ENCODE results near the gene ASRGL1.
A peak's percentile ranks its signal among the peaks of the same experiment; 100 is the strongest.
"Not testable (repeated sequence)": the region's sequence is repeated elsewhere in the genome, so short reads cannot be mapped to it uniquely, and the experiment has no call there.

Gene ASRGL1

DNA sequence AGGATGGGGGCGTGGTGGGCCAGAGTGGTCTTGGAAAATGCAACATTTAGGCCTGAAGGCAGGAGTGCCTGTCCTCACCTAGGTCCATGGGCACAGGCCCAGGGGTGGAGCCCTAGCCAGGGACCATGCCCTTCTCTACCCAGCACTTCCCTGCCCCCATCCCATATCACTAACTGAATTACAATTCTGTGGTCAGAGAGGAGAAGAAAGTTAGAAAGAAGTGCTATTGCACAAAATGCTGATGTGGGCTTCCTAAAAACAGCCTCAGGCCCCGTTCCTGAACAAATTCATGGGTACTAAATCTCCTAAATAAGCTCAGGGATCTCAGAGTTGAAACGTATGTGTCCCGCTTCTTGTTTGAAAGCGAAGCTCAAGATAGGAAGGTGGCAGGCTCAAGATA lies 3.5 kb upstream of the ASRGL1 start:
- no peak overlapping the region for H3K4me3 ChIP-seq (ENCODE audit: low read depth in 1 of 2, low read length in 1 of 2)
- H3K27me3 ChIP-seq = no peaks in the 10 kb centered on the region
- peaks cover 37 to 46% of the 10 kb centered on the region in 2 experiments for H3K4me1 ChIP-seq (ENCODE audit: control insufficient read depth in 1 of 2, insufficient read depth in 1 of 2, low read depth in 1 of 2, low read length in 1 of 2)
- H3K9me3 ChIP-seq = no peaks in the 10 kb centered on the region
- TF ChIP-seq, protein P1, sequence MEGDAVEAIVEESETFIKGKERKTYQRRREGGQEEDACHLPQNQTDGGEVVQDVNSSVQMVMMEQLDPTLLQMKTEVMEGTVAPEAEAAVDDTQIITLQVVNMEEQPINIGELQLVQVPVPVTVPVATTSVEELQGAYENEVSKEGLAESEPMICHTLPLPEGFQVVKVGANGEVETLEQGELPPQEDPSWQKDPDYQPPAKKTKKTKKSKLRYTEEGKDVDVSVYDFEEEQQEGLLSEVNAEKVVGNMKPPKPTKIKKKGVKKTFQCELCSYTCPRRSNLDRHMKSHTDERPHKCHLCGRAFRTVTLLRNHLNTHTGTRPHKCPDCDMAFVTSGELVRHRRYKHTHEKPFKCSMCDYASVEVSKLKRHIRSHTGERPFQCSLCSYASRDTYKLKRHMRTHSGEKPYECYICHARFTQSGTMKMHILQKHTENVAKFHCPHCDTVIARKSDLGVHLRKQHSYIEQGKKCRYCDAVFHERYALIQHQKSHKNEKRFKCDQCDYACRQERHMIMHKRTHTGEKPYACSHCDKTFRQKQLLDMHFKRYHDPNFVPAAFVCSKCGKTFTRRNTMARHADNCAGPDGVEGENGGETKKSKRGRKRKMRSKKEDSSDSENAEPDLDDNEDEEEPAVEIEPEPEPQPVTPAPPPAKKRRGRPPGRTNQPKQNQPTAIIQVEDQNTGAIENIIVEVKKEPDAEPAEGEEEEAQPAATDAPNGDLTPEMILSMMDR (IDR thresholded peaks at IDR 0.05) = no peak
- H3K36me3 ChIP-seq = no peaks in the 10 kb centered on the region
- H3K27ac ChIP-seq = peak overlapping the region; percentile 26

DNA sequence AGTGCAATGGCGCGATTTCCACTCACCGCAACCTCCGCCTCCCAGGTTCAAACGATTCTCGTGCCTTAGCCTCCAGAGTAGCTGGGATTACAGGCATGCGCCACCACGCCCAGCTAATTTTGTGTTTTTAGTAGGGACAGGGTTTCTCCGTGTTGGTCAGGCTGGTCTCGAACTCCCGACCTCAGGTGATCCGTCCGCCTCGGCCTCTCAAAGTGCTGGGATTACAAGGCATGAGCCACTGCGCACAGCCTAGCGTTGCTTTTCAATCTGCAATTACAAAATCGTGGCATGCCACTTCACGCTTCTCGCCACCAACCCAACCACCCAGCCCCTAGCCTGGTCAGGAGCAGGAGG lies 322 bp upstream of the ASRGL1 start:
- peak overlapping the region; percentile 66 for H3K27ac ChIP-seq
- peak overlapping the region; percentile 75 to 88 for H3K4me3 ChIP-seq (ENCODE audit: low read depth in 1 of 2, low read length in 1 of 2)
- H3K36me3 ChIP-seq, H3K9me3 ChIP-seq, H3K27me3 ChIP-seq: not testable (repeated sequence)
- peaks cover 42 to 60% of the 10 kb centered on the region in 2 experiments for H3K4me1 ChIP-seq (ENCODE audit: control insufficient read depth in 1 of 2, insufficient read depth in 1 of 2, low read depth in 1 of 2, low read length in 1 of 2)

DNA sequence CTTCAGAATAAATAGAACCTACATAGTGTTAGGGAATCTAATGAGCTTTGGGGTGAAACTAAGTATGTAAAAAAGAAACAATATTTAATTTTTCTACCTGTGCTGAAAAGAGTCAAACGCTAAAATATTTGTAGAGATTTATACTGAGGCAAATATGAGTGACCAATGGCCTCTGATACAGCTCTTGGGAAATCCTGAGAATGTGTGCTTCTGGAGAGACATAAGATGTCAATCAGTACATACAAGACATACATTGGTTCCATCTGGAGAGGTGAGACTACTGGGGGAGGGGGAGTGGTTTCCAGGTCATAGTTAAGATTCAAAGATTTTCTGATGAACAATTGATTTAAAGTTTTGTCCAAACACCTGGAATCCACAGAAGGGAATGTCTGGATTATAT lies 970 bp downstream of the ASRGL1 start:
- Histone ChIP-seq H3K27ac (no peak overlapping the region), H3K27me3 (no peaks in the 10 kb centered on the region), H3K36me3 (no peaks in the 10 kb centered on the region), H3K4me3 (ENCODE audit: low read depth in 1 of 2, low read length in 1 of 2) (peak overlapping the region; percentile 75 to 88), H3K9me3 (no peaks in the 10 kb centered on the region), H3K4me1 (ENCODE audit: control insufficient read depth in 1 of 2, insufficient read depth in 1 of 2, low read depth in 1 of 2, low read length in 1 of 2) (peaks cover 52 to 70% of the 10 kb centered on the region in 2 experiments)
- TF ChIP-seq, protein P1 (IDR thresholded peaks at IDR 0.05) = no peak

DNA sequence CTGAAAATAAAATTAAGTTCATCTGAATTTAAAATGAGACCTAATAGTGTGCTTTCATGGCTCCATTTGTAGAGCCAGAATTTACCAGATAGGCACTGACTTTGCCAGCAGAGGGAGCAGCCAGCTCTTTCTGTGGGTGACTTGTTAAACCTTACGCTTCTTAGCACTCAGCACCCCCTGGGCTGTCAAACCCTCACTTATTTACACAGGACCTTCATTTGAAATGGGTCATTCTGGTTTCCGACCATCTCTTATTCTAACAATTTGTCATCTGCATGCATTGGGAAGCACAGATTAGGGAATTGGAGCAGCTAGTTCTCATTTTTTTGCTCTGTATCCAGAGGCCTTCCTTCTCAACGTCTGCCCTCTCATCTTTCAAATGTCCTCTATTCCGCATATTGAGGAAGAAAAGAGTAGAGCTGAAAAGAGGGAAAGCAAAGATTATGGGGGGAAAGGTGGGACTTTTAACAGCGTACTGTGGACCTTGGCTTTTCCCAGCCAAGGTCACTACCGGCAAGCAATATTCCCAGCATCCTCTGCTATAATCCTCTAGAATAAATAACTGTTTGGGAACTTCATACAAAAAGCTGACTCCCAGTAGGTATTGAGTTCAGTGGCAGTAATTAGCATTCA lies 3.1 kb downstream of the ASRGL1 start:
- H3K36me3 ChIP-seq = no peaks in the 10 kb centered on the region
- peak overlapping the region in 1 of 2 experiments; percentile 23 for H3K4me3 ChIP-seq (ENCODE audit: low read depth in 1 of 2, low read length in 1 of 2)
- H3K27ac ChIP-seq = peak overlapping the region; percentile 21
- TF ChIP-seq, protein P1 (IDR thresholded peaks at IDR 0.05) = peak; percentile 39
- peaks cover 57 to 72% of the 10 kb centered on the region in 2 experiments for H3K4me1 ChIP-seq (ENCODE audit: control insufficient read depth in 1 of 2, insufficient read depth in 1 of 2, low read depth in 1 of 2, low read length in 1 of 2)
- H3K9me3 ChIP-seq = no peaks in the 10 kb centered on the region
- no peaks in the 10 kb centered on the region for H3K27me3 ChIP-seq

DNA sequence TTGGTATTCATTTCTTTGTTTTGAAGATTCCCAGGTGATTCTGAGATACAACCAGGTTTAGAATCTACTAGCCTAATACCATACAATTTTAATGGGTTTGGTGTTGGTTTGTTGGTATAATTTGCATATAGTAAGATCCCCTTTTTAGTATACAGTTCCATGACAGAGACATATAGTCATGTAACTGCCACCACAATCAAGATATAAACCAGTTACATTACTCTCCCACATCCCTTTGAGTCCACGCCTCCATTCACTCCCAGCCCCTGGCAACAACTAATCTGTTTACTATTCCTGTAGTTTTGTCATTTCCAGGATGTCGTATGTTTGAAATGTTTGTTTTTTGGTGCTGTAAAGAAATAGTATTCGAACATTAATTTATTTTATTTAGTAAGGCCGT lies 4.3 kb downstream of the ASRGL1 start:
- no peaks in the 10 kb centered on the region for H3K9me3 ChIP-seq
- H3K27ac ChIP-seq = peak overlapping the region; percentile 71
- TF ChIP-seq, protein P1 (IDR thresholded peaks at IDR 0.05) = no peak
- H3K4me3 ChIP-seq (ENCODE audit: low read depth in 1 of 2, low read length in 1 of 2) = peak overlapping the region in 1 of 2 experiments; percentile 4
- no peaks in the 10 kb centered on the region for H3K27me3 ChIP-seq
- no peaks in the 10 kb centered on the region for H3K36me3 ChIP-seq
- H3K4me1 ChIP-seq (ENCODE audit: control insufficient read depth in 1 of 2, insufficient read depth in 1 of 2, low read depth in 1 of 2, low read length in 1 of 2) = peaks cover 58 to 76% of the 10 kb centered on the region in 2 experiments

DNA sequence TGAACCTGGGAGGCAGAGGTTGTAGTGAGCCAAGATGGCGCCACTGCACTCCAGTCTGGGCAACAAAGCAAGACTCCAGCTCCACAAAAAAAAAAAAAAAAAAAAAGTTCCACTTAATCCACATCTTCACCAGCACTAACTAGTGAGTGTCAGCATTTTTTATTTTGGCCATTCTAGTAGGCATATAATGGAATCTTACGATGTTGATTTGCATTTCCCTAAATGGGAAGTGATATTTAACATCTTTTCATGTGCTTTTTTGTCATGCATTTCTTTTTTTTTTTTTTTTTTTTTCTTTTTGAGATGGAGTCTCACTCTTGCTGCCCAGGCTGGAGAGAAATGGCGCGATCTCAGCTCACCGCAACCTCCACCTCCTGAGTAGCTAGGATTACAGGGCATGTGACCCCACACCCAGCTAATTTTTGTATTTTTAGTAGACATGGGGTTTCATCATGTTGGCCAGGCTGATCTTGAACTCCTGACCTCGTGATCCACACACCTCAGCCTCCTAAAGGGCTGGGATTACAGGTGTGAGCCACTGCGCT lies 6.5 kb downstream of the ASRGL1 start:
- H3K9me3 ChIP-seq, H3K36me3 ChIP-seq, H3K27me3 ChIP-seq: not testable (repeated sequence)
- H3K27ac ChIP-seq = peak overlapping the region; percentile 87
- peak overlapping the region; percentile 23 to 35 for H3K4me3 ChIP-seq (ENCODE audit: low read depth in 1 of 2, low read length in 1 of 2)
- H3K4me1 ChIP-seq (ENCODE audit: control insufficient read depth in 1 of 2, insufficient read depth in 1 of 2, low read depth in 1 of 2, low read length in 1 of 2) = peaks cover 45 to 64% of the 10 kb centered on the region in 2 experiments
